Measurements from ENCODE around the gene WIZ. TPM values are rescaled to one million over a fixed set of nuclear protein-coding genes. Genes with fewer than 3 reads are reported as not detected.

The WIZ gene
- total and polyA plus RNA-seq, 9 of the 15 experiments (the other 6 are each of a cell fraction or from before 2014, with no cell fraction given), result 0.06 to 37.5 (median 4.8) TPM

DNA sequence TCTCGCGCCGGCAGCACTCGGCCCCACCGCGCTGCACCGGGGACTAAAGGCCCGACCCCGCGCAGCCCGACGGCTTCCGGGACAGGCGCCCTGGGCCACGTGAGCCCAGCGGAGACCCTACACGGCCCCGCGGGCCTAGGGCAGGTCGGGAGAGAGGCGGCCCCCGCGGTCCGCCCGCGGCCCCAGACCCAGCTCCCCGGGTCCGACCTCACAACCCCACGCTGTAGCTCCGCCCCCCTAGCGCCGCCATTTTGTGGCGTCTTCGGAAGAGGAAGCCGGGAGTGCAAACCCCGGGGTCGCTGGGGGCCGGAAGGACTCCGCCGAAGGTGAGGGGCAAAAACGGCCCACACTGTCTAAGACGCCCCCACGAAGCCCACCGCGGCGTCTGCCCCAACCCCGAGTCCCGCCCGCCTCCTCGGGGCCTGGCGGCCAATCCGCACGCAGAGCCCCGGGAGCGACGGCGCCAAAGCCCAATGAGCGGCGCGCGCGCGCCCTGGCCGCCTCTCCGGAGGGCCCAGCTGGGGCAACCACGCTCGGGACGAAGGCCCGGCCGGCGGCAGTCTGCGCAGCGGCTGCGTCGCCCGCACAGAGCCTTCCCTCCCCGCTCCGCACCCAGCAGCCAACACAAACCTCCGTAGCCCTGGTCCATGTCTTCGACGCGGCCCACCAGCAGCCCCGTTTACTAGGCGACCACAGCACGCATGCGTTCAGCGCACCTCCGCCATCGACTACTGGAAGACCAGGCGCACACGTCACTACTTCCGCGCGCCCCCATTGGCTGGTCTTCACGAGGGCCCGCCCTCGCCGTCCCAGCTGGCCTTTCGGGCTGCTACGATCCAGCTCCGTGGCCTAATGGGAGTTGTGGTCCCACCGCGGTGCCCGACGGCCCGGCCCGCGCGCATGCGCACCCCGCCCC lies 70.4 kb downstream of the WIZ start, which contains the start of gene AKAP8 (continued):
- peak in 1 of 3 experiments; percentile 55; a peak in 1 of 6 replicates for TF ChIP-seq ZBTB11 (CRISPR knock-in tag; IDR thresholded peaks at IDR 0.05)
- peak; percentile 93 for TF ChIP-seq POLR2A (conservative IDR thresholded peaks at IDR 0.05)
- TF ChIP-seq MEIS2 (IDR thresholded peaks at IDR 0.05; ENCODE audit: partially characterized antibody), result peak; percentile 72
- TF ChIP-seq, protein P1, sequence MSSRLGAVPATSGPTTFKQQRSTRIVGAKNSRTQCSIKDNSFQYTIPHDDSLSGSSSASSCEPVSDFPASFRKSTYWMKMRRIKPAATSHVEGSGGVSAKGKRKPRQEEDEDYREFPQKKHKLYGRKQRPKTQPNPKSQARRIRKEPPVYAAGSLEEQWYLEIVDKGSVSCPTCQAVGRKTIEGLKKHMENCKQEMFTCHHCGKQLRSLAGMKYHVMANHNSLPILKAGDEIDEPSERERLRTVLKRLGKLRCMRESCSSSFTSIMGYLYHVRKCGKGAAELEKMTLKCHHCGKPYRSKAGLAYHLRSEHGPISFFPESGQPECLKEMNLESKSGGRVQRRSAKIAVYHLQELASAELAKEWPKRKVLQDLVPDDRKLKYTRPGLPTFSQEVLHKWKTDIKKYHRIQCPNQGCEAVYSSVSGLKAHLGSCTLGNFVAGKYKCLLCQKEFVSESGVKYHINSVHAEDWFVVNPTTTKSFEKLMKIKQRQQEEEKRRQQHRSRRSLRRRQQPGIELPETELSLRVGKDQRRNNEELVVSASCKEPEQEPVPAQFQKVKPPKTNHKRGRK (tag; IDR thresholded peaks at IDR 0.05), result no peak
- TF ChIP-seq ZNF445 (CRISPR knock-in tag; IDR thresholded peaks at IDR 0.05; ENCODE audit: low read depth), result no peak
- TF ChIP-seq DACH1 (IDR thresholded peaks at IDR 0.05; ENCODE audit: partially characterized antibody), result peak; percentile 60
- TF ChIP-seq RBBP5 (IDR thresholded peaks at IDR 0.05; ENCODE audit: borderline replicate concordance, insufficient read depth, low read length, poor library complexity, severe bottlenecking), result peak; percentile 65
- TF ChIP-seq BRF1 (IDR thresholded peaks at IDR 0.05; ENCODE audit: borderline replicate concordance, extremely low read depth, insufficient read length), result no peak
- TF ChIP-seq ZNF197 (CRISPR knock-in tag; IDR thresholded peaks at IDR 0.05; ENCODE audit: low read depth), result no peak
- peak; percentile 3 for TF ChIP-seq MYC (IDR thresholded peaks at IDR 0.05; ENCODE audit: low read depth, low read length)
- TF ChIP-seq MYC (CRISPR knock-in tag; IDR thresholded peaks at IDR 0.05; ENCODE audit: borderline replicate concordance, low read depth), result no peak; the same call in 1 of the 2 replicates
- 0 out of 2 replicates have a peak, but pooled peaks have one; percentile 36 for TF ChIP-seq GTF2F1 (IDR thresholded peaks at IDR 0.05; ENCODE audit: low read depth, low read length)
- TF ChIP-seq CREM (IDR thresholded peaks at IDR 0.05; ENCODE audit: low read depth), result peak; percentile 95
- TF ChIP-seq ATF2 (CRISPR knock-in tag; IDR thresholded peaks at IDR 0.05), result peak; percentile 80; the same call in 1 of the 2 replicates
- TF ChIP-seq ZNF263 (CRISPR knock-in tag; IDR thresholded peaks at IDR 0.05; ENCODE audit: borderline replicate concordance), result no peak
- TF ChIP-seq, protein P2, sequence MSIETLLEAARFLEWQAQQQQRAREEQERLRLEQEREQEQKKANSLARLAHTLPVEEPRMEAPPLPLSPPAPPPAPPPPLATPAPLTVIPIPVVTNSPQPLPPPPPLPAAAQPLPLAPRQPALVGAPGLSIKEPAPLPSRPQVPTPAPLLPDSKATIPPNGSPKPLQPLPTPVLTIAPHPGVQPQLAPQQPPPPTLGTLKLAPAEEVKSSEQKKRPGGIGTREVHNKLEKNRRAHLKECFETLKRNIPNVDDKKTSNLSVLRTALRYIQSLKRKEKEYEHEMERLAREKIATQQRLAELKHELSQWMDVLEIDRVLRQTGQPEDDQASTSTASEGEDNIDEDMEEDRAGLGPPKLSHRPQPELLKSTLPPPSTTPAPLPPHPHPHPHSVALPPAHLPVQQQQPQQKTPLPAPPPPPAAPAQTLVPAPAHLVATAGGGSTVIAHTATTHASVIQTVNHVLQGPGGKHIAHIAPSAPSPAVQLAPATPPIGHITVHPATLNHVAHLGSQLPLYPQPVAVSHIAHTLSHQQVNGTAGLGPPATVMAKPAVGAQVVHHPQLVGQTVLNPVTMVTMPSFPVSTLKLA (conservative IDR thresholded peaks at IDR 0.05), result peak; percentile 28 to 67; a peak in 3 of 4 replicates
- peak; percentile 89 for TF ChIP-seq CREB1 (IDR thresholded peaks at IDR 0.05)
- peak; percentile 93 for TF ChIP-seq CREB1 (CRISPR knock-in tag; IDR thresholded peaks at IDR 0.05)

Data from K562 (cell line).